ACC112 (cell line): ENCODE measurements around the gene TMEM120A.
"Not testable (repeated sequence)": the region's sequence is repeated elsewhere in the genome, so short reads cannot be mapped to it uniquely, and the experiment has no call there.

ENCODE experiments used
- H2AFZ ChIP-seq: fragments of 200-600 bp; sonication (generic); one replicate; pipeline ENCODE4 v1.6.0; 2017; ENCODE audit warnings: antibody characterized with exemption, low read length; ENCODE audit not compliant: unreplicated experiment
- H3K27ac ChIP-seq: fragments of 200-600 bp; sonication (generic); 2 replicates; pipeline ENCODE4 v1.5.1; 2014; ENCODE audit warnings: low read depth, mild to moderate bottlenecking, antibody characterized with exemption, low read length, moderate library complexity
- H3K27me3 ChIP-seq: fragments of 200-600 bp; sonication (generic); 2 replicates; pipeline ENCODE4 v1.6.1; 2014; ENCODE audit warnings: mild to moderate bottlenecking, antibody characterized with exemption, low read length, moderate library complexity, mixed read lengths; ENCODE audit not compliant: insufficient read depth
- H3K36me3 ChIP-seq: fragments of 200-600 bp; sonication (generic); 2 replicates; pipeline ENCODE4 v1.6.1; 2016; ENCODE audit warnings: mild to moderate bottlenecking, antibody characterized with exemption, low read length, moderate library complexity, mixed read lengths; ENCODE audit not compliant: insufficient read depth
- H3K4me1 ChIP-seq: fragments of 200-600 bp; sonication (generic); one replicate; pipeline ENCODE4 v1.6.1; 2016; ENCODE audit warnings: low read length, mixed read lengths; ENCODE audit not compliant: insufficient read depth, unreplicated experiment, control insufficient read depth
- H3K4me3 ChIP-seq: fragments of 200-600 bp; sonication (generic); 2 replicates; pipeline ENCODE4 v1.5.1; 2014; ENCODE audit warnings: mild to moderate bottlenecking, low read depth, low read length
- H3K79me2 ChIP-seq: fragments of 200-600 bp; sonication (generic); one replicate; pipeline ENCODE4 v1.6.0; 2016; ENCODE audit warnings: low read length; ENCODE audit not compliant: control insufficient read depth, unreplicated experiment, insufficient read depth

Gene TMEM120A

DNA sequence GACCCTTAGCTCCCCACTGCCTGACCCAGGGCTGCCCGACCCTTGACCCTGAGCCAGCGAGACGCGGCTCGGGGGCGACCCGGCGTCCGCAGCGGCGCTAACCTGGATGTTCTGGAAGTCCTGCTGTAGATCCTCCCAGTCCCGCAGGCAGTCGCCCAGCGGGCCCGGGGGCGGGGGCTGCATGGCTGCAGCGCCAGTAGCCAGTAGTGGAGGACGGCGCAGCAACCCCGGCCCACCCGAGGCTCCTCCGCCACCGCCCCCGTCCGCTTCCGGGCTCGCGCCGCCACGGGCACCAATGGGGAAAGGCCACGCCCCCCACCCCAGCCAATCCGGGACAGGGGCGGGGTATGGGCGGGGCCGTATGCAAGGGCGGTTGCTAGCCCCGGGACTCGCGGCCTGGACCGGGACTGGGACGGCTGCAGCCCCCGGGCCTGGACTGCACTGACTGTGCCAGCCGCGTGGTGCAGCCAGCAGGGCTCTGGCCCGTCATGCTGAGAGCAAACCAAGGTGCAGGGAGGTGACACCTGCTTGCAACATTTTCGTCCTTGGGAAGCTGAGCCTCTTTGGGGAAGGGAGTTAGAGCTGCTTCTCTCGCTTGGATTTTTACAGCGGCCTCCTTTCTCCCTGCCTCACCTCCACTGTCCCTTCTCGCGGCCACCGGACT, at the start of gene TMEM120A:
Gene TMEM120A, minus strand, starts transcription at position 208 of the 664 bp plus-strand sequence. Its CDS starts 25 bp downstream, at position 183.
- no peaks in the 10 kb centered on the region for H3K79me2 ChIP-seq
- H2AFZ ChIP-seq = peak within 1 kb of the TSS; percentile 57
- H3K27me3 ChIP-seq = no peaks in the 10 kb centered on the region
- no peaks in the 10 kb centered on the region for H3K36me3 ChIP-seq
- peaks cover 11% of the 10 kb centered on the region for H3K4me1 ChIP-seq
- H3K4me3 ChIP-seq = peak within 1 kb of the TSS; percentile 91
- peak within 1 kb of the TSS; percentile 36; the same call in 1 of the 2 replicates for H3K27ac ChIP-seq

DNA sequence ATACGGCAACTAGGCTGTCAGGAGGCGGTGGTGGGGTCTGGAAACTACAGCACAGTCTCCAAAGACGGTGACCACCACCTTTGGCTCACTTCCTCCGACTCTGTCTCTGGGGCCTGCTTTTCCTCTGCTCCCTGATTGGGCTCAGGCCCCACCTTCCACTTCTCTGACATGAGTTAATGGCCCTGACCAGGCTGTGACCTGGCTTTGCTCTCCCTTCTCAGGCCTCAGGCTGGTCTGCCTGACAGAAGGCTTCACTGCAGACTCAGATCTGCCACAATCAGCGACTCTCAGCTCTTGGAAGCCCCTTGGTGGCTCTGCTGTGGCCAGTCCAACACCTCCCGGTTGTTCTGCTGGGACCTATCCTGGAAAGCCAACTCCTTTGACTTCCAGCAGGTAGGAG, 45.7 kb upstream of the TMEM120A start:
- Histone ChIP-seq H3K27me3 (no peaks in the 10 kb centered on the region), H3K4me3 (no peak overlapping the region), H3K27ac (no peak overlapping the region), H2AFZ (no peak overlapping the region), H3K79me2 (peaks cover 8% of the 10 kb centered on the region), H3K36me3 (no peaks in the 10 kb centered on the region), H3K4me1 (peaks cover 6% of the 10 kb centered on the region)

DNA sequence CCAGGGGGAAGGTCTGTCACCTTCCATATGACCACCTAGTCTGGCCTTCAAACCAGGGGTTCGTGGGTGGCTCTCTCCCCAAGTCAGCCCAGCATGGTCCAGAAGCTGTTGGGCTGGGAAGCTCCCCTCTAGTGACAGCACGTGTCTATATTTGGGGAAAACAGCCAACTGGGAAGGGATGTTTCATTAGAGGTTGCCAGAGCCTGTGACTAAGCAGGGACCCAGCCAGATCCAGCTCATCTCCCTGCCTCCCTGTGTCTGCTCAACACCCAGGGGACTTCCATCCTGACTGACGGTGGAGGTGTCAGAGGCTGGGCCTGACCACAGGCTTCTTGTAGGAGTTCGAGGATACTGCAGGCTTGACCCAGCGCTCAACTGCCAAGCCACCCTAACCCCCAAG, 42.9 kb upstream of the TMEM120A start:
- Histone ChIP-seq H3K4me3 (no peak overlapping the region), H3K4me1 (peaks cover 6% of the 10 kb centered on the region), H3K27me3 (no peaks in the 10 kb centered on the region), H3K27ac (no peak overlapping the region), H3K36me3 (no peaks in the 10 kb centered on the region), H2AFZ (no peak overlapping the region), H3K79me2 (no peaks in the 10 kb centered on the region)

DNA sequence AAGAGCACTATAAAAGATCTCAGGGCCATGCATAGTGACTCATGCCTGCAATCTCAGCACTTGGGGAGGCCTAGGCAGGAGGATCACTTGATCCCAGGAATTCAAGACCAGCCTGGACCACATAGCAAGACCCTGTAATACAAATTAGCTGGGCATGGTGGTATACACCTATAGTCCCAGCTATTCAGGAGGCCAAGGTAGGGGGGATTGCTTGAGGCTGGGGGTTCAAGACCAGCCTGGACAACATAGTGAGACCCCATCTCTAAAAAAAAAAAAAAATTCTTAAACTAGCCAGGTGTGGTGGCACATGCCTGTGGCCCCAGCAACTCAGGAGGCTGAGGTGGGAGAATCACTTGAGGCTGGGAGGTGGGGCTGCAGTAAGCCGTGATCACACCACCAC, 37.6 kb upstream of the TMEM120A start:
- Histone ChIP-seq H3K36me3 (no peaks in the 10 kb centered on the region), H3K4me1 (no peaks in the 10 kb centered on the region), H3K4me3 (no peak overlapping the region), H3K79me2 (no peaks in the 10 kb centered on the region), H3K27me3 (no peaks in the 10 kb centered on the region), H3K27ac (no peak overlapping the region), H2AFZ (no peak overlapping the region)

DNA sequence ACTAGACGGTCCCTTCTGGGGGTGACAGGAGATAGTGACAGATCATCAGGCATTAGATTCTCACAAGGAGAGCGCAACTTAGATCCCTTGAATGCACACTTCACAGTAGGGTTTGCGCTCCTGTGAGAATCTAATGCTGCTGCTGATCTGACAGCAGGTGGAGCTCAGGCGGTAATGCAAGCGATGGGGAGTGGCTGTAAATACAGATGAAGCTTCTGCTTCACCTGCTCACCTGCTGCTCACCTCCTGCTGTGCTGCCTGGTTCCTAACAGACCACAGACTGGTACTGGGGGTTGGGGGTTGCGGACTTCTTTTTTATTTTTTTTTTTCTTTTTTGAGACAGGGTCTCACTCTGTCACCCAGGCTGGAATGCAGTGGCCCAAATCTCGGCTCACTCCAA, 35.3 kb upstream of the TMEM120A start:
- not testable (repeated sequence) for H3K27ac ChIP-seq, H2AFZ ChIP-seq, H3K4me3 ChIP-seq, H3K4me1 ChIP-seq, H3K27me3 ChIP-seq, H3K79me2 ChIP-seq, H3K36me3 ChIP-seq

DNA sequence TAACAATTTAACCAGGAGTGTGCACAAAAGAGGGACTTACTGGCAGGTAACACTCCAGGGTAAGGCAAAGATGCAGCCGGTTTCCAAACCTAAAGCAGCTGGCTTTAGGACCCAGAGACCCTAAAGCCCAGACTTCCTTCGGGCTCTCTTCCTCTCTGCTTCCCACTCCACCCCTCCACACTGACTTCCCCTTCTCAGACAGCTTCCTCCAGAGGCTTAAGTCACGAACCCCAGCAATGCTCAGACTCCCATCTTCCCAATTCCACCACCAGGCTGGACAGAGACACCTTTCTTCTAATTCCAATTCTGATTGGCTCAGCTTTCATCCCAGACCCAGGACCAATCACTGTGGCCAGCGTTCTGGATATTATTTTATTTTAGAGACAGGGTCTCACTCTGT, 28.6 kb upstream of the TMEM120A start:
- Histone ChIP-seq H3K4me3 (no peak overlapping the region), H3K4me1 (no peaks in the 10 kb centered on the region), H3K36me3 (peaks cover 9% of the 10 kb centered on the region; the same call in 1 of the 2 replicates), H2AFZ (no peak overlapping the region), H3K79me2 (no peaks in the 10 kb centered on the region), H3K27me3 (no peaks in the 10 kb centered on the region), H3K27ac (no peak overlapping the region)

DNA sequence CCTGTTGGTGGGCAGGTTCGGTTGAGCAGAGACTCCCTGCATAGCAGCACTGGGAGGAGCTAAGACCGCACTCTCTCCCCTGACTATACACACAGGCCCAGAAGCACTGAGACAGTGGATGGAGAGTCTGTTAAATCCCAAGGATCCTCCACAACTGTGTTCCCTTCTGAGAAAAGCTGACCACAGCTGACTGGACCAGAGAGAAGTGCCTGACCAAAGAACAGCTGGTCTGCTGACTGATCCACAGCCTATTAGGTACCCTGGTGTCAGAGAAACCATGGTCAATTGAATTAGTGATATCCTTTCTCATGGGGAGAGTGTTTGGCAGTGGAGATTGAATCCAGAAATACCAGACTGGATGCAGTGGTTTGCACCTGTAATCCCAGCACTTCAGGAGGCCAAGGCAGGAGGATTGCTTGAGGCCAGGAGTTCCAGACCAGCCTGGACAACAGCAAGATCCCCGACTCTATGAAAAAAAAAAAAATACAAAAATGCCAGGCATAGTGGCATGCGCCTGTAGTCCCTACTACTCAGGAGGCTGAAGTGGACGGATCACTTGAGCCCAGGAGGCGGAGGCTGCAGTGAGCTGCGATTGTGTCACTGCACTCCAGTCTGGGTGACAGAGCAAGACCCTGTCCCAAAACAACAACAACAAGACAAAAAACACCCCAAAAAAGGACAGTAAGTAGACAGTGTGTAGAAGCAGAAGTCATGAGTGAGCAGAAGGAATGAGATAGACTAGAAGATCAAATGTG, 27.8 kb upstream of the TMEM120A start:
- no peaks in the 10 kb centered on the region for H3K27me3 ChIP-seq
- H3K4me1 ChIP-seq = no peaks in the 10 kb centered on the region
- H3K27ac ChIP-seq = no peak overlapping the region
- no peak overlapping the region for H2AFZ ChIP-seq
- peaks cover 9% of the 10 kb centered on the region; the same call in 1 of the 2 replicates for H3K36me3 ChIP-seq
- H3K79me2 ChIP-seq = no peaks in the 10 kb centered on the region
- H3K4me3 ChIP-seq = no peak overlapping the region

DNA sequence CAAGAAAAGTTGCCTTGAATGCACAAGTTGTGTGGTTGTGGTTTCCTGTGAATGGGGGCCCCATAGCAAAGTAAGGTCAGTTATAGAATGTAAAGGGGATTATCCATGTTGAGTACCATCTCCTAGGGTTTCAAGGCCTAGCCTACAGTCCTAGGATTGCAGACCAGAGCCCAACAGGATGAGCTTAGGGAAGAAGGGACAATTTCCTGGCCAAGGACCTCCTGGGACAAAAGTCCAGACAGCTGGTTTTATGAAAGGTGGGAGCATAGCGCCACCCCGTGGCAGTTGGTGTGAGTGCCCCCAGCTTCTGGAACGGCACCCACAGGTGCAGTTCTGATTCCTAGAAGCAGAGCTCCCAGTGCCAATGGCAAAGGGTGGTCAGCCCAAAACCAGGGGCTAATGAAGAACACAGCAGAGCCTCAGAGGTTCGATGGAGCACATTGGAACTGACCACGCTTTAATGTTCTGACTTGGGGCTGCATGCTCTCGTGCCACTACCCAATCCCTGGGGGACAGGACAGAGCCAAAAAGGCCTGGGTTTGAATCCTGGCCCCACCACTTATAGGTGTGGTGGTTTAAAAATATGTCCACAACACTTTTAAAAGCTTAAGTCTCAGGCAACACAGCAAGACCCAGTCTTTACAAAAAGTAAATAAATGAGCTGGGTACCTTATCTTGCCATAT, 25.8 kb upstream of the TMEM120A start:
- no peak overlapping the region for H3K27ac ChIP-seq
- no peak overlapping the region for H3K4me3 ChIP-seq
- H3K4me1 ChIP-seq = no peaks in the 10 kb centered on the region
- no peaks in the 10 kb centered on the region for H3K79me2 ChIP-seq
- H3K36me3 ChIP-seq = peaks cover 9% of the 10 kb centered on the region; the same call in 1 of the 2 replicates
- H3K27me3 ChIP-seq = no peaks in the 10 kb centered on the region
- H2AFZ ChIP-seq = no peak overlapping the region

DNA sequence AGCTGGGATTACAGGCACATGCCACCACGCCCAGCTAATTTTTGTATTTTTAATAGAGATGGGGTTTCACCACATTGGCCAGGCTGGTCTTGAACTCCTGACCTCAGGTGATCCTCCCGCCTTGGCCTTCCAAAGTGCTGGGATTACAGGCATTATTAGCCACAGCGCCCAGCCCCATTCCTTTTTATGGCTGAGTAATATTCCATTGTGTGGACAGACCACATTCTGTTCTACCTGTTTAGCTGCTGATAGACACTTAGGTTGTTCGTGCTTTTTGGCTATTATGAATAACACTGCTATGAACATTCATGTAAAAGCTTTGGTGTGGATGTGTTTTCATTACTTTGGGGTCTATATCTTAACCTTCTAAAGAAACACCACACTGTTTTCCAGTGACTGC, 24.1 kb upstream of the TMEM120A start:
- H2AFZ ChIP-seq, H3K36me3 ChIP-seq, H3K27me3 ChIP-seq, H3K4me1 ChIP-seq, H3K79me2 ChIP-seq, H3K4me3 ChIP-seq, H3K27ac ChIP-seq: not testable (repeated sequence)

DNA sequence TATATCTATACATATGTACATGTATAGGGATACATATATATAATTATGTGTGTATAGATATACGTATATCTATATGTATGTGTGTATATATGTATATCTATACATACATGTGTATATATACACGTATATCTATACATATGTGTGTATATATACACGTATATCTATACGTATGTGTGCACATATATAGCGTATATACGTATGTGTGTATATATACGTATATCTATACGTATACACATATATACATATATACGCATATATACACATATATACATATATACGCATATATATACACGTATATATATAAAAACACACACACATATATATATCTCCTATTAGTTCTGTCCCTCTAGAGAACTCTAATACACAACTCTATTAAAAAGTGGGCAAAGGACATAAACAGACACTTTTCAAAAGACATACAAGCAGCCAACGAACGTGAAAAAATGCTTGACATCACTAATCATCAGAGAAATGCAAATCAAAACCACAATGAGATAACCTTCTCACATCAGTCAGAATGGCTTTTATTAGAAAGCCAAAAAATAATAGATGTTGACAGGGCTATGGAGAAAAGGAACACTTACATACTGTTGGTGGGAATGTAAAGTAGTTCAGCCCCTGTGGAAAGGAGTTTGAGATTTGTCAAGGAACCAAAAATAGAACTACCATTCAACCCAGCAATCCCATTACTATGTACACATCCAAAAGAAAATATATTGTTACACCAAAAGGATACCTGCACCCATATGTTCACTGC, 22.0 kb upstream of the TMEM120A start:
- H2AFZ ChIP-seq = no peak overlapping the region
- H3K27me3 ChIP-seq = no peaks in the 10 kb centered on the region
- H3K27ac ChIP-seq = no peak overlapping the region
- peaks cover 6% of the 10 kb centered on the region; the same call in 1 of the 2 replicates for H3K36me3 ChIP-seq
- H3K4me3 ChIP-seq = no peak overlapping the region
- H3K4me1 ChIP-seq = peaks cover 6% of the 10 kb centered on the region
- H3K79me2 ChIP-seq = no peaks in the 10 kb centered on the region
